ENCODE measurements around the gene ITSN1.

The ITSN1 gene

DNA sequence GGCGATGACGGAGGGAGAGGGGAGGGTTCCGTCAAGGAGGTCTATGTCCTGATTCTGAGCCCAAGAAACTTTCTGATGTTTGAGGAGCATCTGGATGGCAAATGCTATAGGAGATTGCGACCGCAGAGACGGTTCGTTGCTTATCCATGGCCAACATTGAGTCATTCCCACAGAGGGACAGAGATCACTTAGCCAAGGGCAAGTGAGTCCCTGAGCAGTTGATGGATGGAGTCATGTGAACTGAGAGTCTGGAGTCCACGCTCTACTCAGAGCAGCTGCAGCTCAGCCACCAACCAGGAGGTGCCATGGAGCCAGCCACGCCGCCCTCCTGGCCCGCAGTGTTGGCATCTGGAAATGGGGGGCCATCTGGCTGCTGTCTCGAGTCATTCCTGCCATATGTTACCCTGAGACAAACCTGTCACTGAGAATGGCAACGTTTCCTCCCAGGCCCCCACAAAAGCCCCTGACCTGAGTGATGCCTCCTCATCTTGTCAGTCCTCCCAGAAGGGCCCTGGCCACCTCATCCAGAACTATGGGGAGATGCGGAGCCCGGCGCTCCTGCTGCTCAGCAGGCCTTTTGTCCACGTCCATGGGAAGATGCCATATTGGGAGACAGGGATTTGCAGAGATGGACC, 214.7 kb downstream of the ITSN1 start:
- Histone ChIP-seq H3K27ac (no peak overlapping the region), H3K9me3 (no peaks in the 10 kb centered on the region), H3K4me1 (ENCODE audit: control insufficient read depth in 1 of 2, insufficient read depth in 1 of 2, low read depth in 1 of 2, low read length in 1 of 2) (no peaks in the 10 kb centered on the region), H3K27me3 (no peaks in the 10 kb centered on the region), H3K4me3 (ENCODE audit: low read depth in 1 of 2, low read length in 1 of 2) (no peak overlapping the region), H3K36me3 (no peaks in the 10 kb centered on the region)
- TF ChIP-seq, protein P1, sequence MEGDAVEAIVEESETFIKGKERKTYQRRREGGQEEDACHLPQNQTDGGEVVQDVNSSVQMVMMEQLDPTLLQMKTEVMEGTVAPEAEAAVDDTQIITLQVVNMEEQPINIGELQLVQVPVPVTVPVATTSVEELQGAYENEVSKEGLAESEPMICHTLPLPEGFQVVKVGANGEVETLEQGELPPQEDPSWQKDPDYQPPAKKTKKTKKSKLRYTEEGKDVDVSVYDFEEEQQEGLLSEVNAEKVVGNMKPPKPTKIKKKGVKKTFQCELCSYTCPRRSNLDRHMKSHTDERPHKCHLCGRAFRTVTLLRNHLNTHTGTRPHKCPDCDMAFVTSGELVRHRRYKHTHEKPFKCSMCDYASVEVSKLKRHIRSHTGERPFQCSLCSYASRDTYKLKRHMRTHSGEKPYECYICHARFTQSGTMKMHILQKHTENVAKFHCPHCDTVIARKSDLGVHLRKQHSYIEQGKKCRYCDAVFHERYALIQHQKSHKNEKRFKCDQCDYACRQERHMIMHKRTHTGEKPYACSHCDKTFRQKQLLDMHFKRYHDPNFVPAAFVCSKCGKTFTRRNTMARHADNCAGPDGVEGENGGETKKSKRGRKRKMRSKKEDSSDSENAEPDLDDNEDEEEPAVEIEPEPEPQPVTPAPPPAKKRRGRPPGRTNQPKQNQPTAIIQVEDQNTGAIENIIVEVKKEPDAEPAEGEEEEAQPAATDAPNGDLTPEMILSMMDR (IDR thresholded peaks at IDR 0.05), result no peak

DNA sequence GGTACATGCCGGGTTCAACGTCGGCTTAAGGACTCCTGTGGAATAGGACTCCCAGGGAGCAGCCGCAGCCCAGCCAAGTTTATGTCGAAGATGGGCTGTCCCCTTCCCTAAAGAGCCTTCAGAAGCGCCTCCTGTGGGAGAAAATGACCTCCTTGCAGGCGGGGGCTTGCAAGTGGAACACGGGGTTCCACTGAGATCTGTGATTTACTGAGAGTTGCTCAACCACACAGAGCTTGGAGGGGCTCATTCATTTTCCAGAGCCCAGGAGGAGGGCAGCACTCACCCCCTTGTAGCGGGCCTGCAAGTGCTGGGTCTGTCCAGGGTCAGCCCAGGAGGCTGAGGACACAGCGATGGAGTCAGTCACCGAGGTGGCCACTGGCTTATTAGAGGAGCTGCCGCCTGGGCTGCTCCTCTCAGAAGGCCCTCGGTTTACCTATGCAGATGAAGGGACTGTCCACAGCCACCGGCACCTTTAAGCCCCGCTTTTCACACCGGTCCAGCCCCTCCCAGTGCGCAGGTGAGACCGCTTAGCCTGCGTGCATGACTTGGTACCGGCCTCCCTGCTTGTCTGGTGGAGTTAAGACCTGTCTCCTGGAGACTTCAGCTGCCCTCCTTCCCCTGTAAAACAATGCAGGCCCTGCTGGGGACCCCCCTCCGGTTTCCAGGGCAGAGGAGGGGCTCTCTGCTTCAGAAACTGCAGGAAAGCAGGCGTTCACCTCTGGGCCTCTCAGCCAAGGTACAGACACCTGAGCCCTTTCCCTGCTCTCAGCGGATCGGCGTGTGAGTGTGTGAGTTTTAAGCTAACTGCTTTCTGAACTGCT, 215.8 kb downstream of the ITSN1 start:
- Histone ChIP-seq H3K4me1 (ENCODE audit: control insufficient read depth in 1 of 2, insufficient read depth in 1 of 2, low read depth in 1 of 2, low read length in 1 of 2) (no peaks in the 10 kb centered on the region), H3K4me3 (ENCODE audit: low read depth in 1 of 2, low read length in 1 of 2) (no peak overlapping the region), H3K9me3 (no peaks in the 10 kb centered on the region), H3K27ac (no peak overlapping the region), H3K36me3 (no peaks in the 10 kb centered on the region), H3K27me3 (no peaks in the 10 kb centered on the region)
- TF ChIP-seq, protein P1 (IDR thresholded peaks at IDR 0.05), result no peak

DNA sequence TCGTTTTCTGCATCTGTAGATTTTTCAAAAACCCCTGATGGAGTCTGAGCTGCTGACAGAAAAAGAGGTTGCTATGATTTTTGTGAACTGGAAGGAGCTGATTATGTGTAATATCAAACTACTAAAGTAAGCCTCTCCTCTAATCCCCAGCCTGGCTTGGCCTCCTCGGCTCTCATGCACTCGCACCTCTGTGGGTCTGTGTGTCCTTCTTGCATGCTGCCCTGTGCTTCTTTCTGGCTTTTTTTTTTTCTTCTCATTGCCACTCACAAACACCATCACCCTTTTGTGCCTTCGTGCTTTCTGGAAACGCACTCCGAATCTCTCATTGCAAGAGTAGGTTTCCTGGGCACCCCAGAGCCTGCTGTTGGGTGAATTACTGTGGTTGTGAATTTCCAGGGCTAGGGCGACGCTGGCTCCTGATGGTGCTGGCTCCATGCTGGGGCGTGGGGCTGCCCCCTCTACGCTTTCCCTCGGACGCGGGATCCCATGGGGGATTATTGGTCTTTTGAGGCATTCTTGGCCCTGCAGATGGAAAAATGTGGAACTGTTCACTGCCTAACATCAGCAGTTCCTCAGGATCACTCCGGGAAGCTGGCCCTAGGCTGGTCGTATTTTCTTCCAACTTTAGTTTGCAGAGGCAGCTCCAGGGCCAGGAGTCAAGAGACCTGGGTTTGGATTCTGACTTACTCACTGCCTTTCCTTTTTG, 216.5 kb downstream of the ITSN1 start:
- no peaks in the 10 kb centered on the region for H3K9me3 ChIP-seq
- no peaks in the 10 kb centered on the region for H3K27me3 ChIP-seq
- TF ChIP-seq, protein P1 (IDR thresholded peaks at IDR 0.05), result no peak
- H3K4me3 ChIP-seq (ENCODE audit: low read depth in 1 of 2, low read length in 1 of 2), result no peak overlapping the region
- no peaks in the 10 kb centered on the region for H3K36me3 ChIP-seq
- no peak overlapping the region for H3K27ac ChIP-seq
- H3K4me1 ChIP-seq (ENCODE audit: control insufficient read depth in 1 of 2, insufficient read depth in 1 of 2, low read depth in 1 of 2, low read length in 1 of 2), result no peaks in the 10 kb centered on the region

DNA sequence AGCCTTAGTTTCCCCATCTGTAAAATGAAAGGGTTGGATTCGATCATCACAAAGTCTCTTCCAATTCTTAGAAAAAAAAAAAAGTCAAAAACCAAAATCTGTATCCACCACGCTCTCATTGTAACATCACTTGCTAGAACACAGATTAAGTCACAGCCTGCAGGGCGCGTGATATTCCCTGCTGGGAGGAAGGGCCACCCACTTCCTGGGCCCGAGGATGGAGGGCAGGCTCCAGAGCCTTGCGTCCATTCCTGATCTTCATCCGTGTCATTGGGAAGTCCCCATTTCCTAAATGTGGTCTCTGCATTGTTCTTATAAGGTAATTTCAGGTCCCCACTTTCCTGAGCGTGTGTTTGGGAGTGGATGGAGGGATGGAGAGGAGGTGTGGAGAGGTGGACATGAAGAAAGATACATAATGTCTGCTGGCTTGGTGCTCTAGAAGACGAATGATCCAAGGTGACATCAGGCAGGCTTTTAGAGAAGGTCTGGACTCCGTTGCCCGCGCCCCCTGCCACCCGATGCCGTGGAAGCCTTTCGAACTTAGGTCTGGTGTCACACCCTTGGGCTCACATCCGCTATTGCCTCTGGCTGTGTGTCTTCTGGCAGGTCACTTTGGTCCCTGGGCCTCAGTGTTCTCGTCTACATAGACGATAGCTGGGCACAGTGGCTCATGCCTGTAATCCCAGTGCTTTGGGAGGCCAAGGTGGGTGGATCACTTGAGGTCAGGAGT, 217.2 kb downstream of the ITSN1 start:
- H3K4me1 ChIP-seq (ENCODE audit: control insufficient read depth in 1 of 2, insufficient read depth in 1 of 2, low read depth in 1 of 2, low read length in 1 of 2), result no peaks in the 10 kb centered on the region
- H3K27ac ChIP-seq, result no peak overlapping the region
- H3K4me3 ChIP-seq (ENCODE audit: low read depth in 1 of 2, low read length in 1 of 2), result no peak overlapping the region
- no peaks in the 10 kb centered on the region for H3K36me3 ChIP-seq
- TF ChIP-seq, protein P1 (IDR thresholded peaks at IDR 0.05), result no peak
- H3K27me3 ChIP-seq, result no peaks in the 10 kb centered on the region
- no peaks in the 10 kb centered on the region for H3K9me3 ChIP-seq

DNA sequence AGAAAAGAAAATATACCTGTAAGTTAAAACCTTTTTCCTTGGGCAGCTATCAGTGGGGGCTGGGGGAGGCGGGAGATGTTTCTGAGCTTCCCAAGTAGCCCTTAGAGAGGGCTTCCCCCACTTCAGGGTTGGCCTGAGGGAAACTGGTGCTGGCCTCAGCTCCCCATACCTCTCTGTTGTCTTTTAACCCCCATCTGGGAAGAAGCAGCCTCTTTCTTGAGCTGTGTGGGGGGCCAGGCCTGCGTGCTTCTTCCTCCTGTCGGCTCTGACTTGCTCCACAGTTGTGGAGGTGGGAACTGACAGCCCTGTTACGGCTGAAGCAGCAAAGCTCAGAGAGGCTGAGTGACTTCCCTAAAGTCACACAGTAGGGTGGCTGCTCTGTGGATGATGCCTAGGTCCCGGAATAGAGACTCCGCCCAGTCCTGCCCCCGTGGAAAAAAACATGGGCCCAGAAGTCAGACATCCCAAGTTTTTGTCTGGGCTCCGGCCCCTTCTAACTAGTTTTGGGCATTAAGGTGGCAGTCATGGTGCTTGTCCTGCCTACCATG, 218.1 kb downstream of the ITSN1 start:
- H3K4me3 ChIP-seq (ENCODE audit: low read depth in 1 of 2, low read length in 1 of 2), result no peak overlapping the region
- TF ChIP-seq, protein P1 (IDR thresholded peaks at IDR 0.05), result no peak
- no peaks in the 10 kb centered on the region for H3K27me3 ChIP-seq
- no peak overlapping the region for H3K27ac ChIP-seq
- H3K9me3 ChIP-seq, result no peaks in the 10 kb centered on the region
- no peaks in the 10 kb centered on the region for H3K4me1 ChIP-seq (ENCODE audit: control insufficient read depth in 1 of 2, insufficient read depth in 1 of 2, low read depth in 1 of 2, low read length in 1 of 2)
- H3K36me3 ChIP-seq, result no peaks in the 10 kb centered on the region
